ENCODE measurements around the gene GNAT2.

GNAT2 gene

GRCh38 chr1:109627692-109628399 is 8.4 kb upstream of the GNAT2 start:
- no peak for DNase-seq (ENCODE audit: low read depth)

GRCh38 chr1:109626682-109627408 is 7.4 kb upstream of the GNAT2 start:
- no peak for DNase-seq (ENCODE audit: low read depth)

- DNase-seq (ENCODE audit: low read depth) = no peak
Observed at GRCh38 chr1:109625601-109626560, 6.5 kb upstream of the GNAT2 start.

GRCh38 chr1:109625176-109625575 is 5.8 kb upstream of the GNAT2 start:
- no peak for DNase-seq (ENCODE audit: low read depth)

- DNase-seq (ENCODE audit: low read depth) = no peak
Observed at GRCh38 chr1:109624201-109625010, 5.0 kb upstream of the GNAT2 start.

- no peak for DNase-seq (ENCODE audit: low read depth)
Observed at GRCh38 chr1:109623601-109624161, 4.3 kb upstream of the GNAT2 start.

- no peak for DNase-seq (ENCODE audit: low read depth)
Observed at GRCh38 chr1:109622895-109623294, 3.5 kb upstream of the GNAT2 start.

GRCh38 chr1:109622137-109622892 is 2.9 kb upstream of the GNAT2 start:
- DNase-seq (ENCODE audit: low read depth) = no peak

GRCh38 chr1:109621379-109622136 is 2.1 kb upstream of the GNAT2 start:
- no peak for DNase-seq (ENCODE audit: low read depth)

- peak; percentile 89 for DNase-seq (ENCODE audit: low read depth)
Observed at GRCh38 chr1:109620841-109621286, 1.4 kb upstream of the GNAT2 start.

- no peak for DNase-seq (ENCODE audit: low read depth)
Observed at GRCh38 chr1:109620401-109620791, 980 bp upstream of the GNAT2 start.

GRCh38 chr1:109618661-109619575 is 498 bp downstream of the GNAT2 start:
- no peak for DNase-seq (ENCODE audit: low read depth)

- DNase-seq (ENCODE audit: low read depth) = peak; percentile 49
Observed at GRCh38 chr1:109617291-109617801, 2.1 kb downstream of the GNAT2 start.

GRCh38 chr1:109616391-109616790 is 3.0 kb downstream of the GNAT2 start:
- no peak for DNase-seq (ENCODE audit: low read depth)

GRCh38 chr1:109615879-109616278 is 3.5 kb downstream of the GNAT2 start:
- DNase-seq (ENCODE audit: low read depth) = no peak

GRCh38 chr1:109613361-109614147 is 5.9 kb downstream of the GNAT2 start:
- no peak for DNase-seq (ENCODE audit: low read depth)

GRCh38 chr1:109611308-109611990 is 8.0 kb downstream of the GNAT2 start:
- DNase-seq (ENCODE audit: low read depth) = no peak
